Measurements from ENCODE around the gene RASSF10. TPM values are rescaled to one million over a fixed set of nuclear protein-coding genes. Genes with fewer than 3 reads are reported as not detected.
A peak's percentile ranks its signal among the peaks of the same experiment; 100 is the strongest.

RASSF10 gene
- not detected in 2 replicates for total RNA-seq (2014; rRNA removed; shearing (Covaris generic); ENCODE audit: low replicate concordance)

DNA sequence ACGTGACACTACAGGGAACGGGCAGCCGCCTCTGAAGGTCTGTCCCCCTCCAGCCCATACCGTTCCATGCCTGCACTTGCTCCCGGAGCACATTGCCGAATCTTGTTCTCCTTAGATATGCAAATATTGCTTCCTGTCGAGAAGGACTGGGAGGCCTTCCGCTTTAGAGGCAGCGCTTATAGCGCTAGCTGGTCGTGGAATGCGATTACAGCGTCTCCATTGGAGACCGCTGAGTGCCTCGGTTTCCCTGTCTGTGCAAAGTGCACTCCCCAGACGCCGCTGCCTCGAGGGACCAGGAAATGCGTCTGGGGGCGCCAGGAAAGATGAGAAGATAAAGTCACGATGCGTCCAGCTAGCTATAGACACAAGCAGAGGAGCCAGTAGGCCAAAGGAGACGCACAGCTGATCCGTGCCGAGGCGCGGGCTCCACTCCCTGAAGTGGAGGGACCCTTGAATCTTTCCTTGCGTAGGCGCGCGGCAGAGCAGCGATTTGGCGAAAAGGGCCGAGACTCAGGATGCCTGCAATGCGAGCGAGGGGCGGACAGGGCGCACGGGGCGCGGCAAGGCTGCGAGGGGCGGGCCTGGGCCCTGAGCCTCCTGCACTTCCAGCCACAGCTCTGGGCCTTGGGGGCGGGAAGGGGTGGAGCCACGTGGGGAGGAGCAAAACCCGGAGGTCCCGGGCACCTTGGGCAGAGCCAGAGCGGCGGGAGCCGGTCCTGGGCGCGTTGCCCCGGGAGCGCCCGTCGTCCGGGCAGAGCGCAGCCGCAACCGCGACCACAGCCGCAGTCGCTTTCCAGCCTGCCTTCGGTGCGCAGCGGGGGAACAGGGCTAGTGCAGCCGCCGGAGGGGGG, at the start of gene RASSF10:
Gene RASSF10, plus strand, starts transcription at position 692 of the 851 bp plus-strand sequence. CDS start 261 bp downstream, outside the sequence.
- Histone ChIP-seq H3K9me3 (no peaks in the 10 kb centered on the region), H3K4me3 (peak within 1 kb of the TSS; percentile 30), H3K36me3 (no peaks in the 10 kb centered on the region), H3K27me3 (peaks cover 57% of the 10 kb centered on the region)
- DNase-seq = peak; percentile 77

DNA sequence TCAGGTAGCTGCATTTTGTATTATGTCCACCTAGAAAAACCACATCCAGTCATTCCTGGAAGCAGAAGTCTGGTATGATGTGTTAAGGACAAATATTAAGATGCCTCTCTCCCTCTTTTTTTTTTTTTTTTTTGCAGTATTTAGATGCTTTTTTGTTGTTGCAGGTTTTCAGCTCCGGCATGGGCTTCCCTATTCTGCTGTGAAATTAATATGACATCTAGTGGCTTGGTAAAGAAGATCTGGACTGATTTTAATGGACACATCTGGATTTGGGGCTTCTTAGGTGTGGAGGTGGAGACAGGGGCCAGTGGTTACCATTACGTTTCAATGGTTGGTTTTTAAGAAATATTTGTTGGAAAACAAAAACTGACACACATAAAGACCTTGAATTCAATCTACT, 47.5 kb upstream of the RASSF10 start:
- H3K27me3 ChIP-seq = no peaks in the 10 kb centered on the region
- no peaks in the 10 kb centered on the region for H3K36me3 ChIP-seq
- no peak overlapping the region for H3K4me3 ChIP-seq
- H3K9me3 ChIP-seq = no peaks in the 10 kb centered on the region
- DNase-seq = no peak

DNA sequence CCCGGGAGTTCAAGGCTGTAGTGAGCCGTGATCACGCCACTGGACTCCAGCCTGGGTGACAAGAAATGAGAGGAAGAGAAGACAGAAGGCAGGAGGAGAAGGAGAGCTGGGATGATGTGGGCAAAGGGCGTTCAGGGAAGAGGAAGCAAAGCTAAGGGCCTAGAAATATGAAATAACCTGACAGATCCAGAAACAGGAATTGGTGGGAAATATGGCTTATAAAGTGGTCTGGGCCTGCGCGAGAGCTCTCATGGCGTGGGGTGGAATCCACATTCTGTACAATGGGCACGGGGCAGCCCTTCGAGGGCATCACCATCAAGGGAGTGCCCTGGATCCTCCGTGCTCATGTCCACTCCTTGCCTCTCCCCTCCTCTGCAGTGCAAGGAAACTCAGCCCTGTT, 46.8 kb upstream of the RASSF10 start:
- H3K4me3 ChIP-seq = no peak overlapping the region
- H3K36me3 ChIP-seq = no peaks in the 10 kb centered on the region
- H3K9me3 ChIP-seq = no peaks in the 10 kb centered on the region
- no peak for DNase-seq
- no peaks in the 10 kb centered on the region for H3K27me3 ChIP-seq

DNA sequence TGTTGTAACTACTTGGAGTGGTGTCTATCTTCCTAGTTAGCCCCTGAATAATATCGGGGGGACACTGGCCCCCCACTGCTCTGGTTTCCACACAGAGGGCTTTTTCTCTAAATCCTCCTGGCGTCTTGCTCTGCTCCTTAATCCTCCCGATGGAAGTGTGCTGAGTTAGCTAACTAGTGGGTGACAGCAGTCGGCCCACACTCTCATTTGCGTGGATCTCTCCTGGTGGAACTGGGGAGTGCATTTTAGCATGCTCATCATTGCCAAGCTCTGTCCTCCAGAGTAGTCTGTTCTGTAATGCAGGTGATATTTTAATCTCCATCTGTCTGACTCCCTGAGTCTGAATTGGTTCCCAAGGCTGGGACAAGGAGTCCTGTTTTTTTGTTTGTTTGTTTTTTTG, 46.1 kb upstream of the RASSF10 start:
- Histone ChIP-seq H3K27me3 (no peaks in the 10 kb centered on the region), H3K4me3 (no peak overlapping the region), H3K9me3 (no peaks in the 10 kb centered on the region), H3K36me3 (no peaks in the 10 kb centered on the region)
- DNase-seq = no peak

DNA sequence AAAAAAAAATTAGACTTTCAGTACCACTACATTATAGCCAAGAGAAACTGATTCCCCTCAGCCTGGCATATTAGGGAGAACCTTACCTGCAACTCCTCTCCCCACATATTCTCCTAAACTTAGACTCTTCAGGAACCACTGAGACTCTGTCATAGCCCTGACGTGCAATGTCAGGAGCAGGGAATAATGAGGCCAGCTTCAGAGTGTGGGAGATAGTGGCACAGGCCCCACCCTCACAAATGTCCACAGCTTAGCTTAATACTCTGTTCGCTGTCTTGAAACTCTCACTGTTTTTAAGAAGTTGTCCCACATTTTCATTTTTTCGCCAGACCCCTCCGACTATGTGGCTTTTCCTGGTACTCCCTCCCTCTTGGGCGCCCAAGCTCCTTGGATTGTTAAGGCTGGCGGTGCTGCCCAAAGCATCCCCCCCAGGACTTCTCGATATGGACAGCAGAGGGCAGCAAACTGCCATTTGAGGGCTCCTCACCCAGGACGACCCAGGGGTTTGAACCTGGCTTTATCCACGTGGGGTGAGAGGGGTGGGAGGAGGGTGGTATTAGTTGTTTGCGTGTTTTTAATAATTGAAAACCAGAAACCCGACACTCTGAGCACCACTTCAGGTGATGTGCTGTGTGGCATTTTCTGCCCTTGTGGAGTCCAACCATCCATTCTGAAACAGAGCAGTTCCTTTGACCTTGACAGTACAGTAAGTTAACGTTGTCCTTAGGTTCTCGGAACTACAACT, 45.2 kb upstream of the RASSF10 start:
- H3K9me3 ChIP-seq = no peaks in the 10 kb centered on the region
- H3K4me3 ChIP-seq = no peak overlapping the region
- H3K36me3 ChIP-seq = no peaks in the 10 kb centered on the region
- H3K27me3 ChIP-seq = no peaks in the 10 kb centered on the region
- peak; percentile 43 for DNase-seq

DNA sequence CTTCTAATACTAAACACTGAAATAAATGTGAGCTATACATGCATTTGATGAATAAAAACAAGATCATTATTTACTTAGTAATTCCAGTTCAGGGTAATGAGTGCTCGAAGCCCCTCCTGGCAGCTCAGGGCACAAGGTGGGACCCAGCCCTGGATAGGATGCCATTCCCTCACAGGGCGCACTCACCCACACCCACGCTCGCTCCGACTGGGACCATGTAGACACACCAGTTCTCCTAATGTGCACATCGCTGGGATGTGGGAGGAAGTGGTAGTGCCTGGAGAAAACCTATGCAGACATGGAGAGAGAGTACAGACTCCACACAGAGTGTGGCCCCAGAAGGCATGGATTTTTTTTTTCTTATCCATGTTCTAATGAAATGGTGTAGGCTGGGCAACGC, 44.5 kb upstream of the RASSF10 start:
- H3K9me3 ChIP-seq = no peaks in the 10 kb centered on the region
- no peaks in the 10 kb centered on the region for H3K36me3 ChIP-seq
- DNase-seq = no peak
- no peaks in the 10 kb centered on the region for H3K27me3 ChIP-seq
- no peak overlapping the region for H3K4me3 ChIP-seq

DNA sequence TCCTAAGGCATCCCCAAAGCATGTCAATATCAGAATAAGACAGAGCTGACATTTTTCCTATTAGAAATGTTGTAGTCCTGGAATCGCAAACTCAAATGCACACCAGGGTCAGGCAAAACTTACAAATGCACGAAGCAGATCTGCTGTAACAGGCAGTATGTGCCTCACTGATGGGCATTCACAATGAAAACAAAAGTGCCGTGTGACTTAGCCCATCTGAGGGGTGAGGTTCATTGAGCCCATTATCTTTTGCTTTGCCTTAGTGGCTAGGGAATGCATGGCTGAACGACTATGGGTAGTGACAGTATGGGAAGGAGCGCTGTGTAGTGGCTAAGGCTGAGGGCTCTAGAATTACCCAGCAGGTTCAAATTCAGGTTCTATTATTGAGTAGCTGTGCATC, 43.1 kb upstream of the RASSF10 start:
- no peaks in the 10 kb centered on the region for H3K36me3 ChIP-seq
- DNase-seq = no peak
- no peaks in the 10 kb centered on the region for H3K27me3 ChIP-seq
- no peak overlapping the region for H3K4me3 ChIP-seq
- no peaks in the 10 kb centered on the region for H3K9me3 ChIP-seq

DNA sequence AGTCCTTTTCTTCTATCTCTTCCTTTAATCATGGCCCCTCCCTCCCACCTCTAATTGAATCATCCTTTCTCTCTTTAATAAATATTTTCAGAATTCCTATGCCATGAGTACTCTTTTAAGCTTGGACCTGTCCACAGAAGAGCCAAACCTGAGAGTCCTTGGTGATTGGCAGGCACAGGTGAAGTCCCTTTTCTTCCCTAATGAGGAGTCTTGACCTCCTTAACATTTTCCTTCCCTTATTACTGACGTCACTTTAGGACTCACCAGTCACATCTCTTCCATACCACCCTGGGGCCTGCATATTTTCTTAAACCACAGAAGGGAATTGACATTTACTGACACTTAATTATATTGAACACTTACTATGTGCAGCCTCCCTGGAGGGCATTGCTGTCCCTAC, 41.0 kb upstream of the RASSF10 start:
- Histone ChIP-seq H3K27me3 (no peaks in the 10 kb centered on the region), H3K4me3 (no peak overlapping the region), H3K36me3 (no peaks in the 10 kb centered on the region), H3K9me3 (no peaks in the 10 kb centered on the region)
- no peak for DNase-seq

DNA sequence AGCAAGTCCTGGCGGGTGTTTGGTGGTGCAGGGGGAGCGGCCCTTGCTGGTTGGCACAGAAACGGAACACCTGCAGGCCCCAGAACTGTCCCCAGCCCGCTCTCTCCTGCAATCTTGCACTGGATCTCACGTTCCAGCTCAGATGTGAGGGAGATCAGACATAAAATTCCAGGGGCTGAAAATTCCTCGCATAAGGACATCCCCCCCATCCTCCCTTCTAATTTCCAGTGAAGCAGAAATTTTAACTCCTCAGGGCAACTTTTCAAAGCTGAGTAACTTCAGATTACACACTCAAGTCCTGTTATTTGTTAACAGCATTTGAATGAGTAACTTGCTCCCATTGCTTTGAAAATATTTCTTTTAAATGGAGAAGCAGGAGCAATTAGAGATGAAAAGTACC, 40.3 kb upstream of the RASSF10 start:
- Histone ChIP-seq H3K36me3 (no peaks in the 10 kb centered on the region), H3K9me3 (no peaks in the 10 kb centered on the region), H3K27me3 (no peaks in the 10 kb centered on the region), H3K4me3 (no peak overlapping the region)
- DNase-seq = no peak

DNA sequence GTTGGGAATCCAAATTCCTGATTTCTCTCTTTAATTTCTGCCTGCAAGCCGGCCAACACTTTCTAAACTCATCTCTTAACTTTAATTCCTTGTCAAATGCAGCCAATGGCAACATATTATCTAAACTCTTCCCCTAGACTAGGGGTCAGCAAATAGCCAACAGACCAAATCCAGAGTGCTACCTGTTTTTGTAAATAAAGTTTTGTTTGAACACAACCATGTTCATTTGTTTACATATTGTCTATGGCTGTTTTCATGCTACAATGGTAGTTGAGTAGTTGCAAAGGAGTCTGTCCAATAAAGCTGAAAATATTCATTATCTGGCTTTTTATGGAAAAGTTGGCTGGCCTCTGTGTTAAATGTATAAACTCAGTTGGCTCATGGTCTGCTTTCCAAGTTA, 37.2 kb upstream of the RASSF10 start:
- H3K36me3 ChIP-seq = no peaks in the 10 kb centered on the region
- peaks cover 2% of the 10 kb centered on the region; the same call in 1 of the 2 replicates for H3K27me3 ChIP-seq
- no peak overlapping the region for H3K4me3 ChIP-seq
- H3K9me3 ChIP-seq = no peaks in the 10 kb centered on the region
- no peak for DNase-seq

DNA sequence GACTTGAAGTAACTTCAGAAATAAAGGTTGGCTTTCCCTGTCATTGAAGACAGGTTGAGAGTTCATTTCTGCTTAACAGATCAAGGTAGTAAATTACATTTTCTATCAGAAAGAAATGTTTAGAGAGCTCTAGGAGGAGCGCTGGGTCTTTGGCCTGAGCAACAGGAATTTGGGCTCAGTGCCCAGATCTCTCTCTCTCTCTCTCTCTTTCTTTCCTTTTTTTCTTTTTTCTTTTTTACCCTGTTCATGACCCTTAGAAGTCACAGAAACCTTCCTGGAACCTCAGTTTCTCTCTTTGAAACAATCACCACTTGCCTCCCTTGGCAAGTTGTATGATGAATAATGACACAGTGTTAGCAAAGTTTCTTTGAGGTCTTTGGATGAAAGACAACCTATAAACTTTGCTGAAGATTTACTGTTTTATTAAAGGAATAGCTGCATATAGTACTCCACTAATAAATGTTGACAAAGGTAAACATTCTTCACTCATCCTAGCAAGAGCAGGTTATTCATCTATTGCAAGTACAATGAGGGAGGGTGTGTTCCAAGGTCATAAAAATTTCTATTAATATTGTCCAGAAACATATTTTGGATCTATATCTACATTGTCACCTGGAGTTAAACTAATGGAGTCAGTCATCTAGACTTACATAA, 35.5 kb upstream of the RASSF10 start:
- Histone ChIP-seq H3K36me3 (no peaks in the 10 kb centered on the region), H3K9me3 (no peaks in the 10 kb centered on the region), H3K27me3 (peaks cover 2% of the 10 kb centered on the region; the same call in 1 of the 2 replicates), H3K4me3 (no peak overlapping the region)
- no peak for DNase-seq

DNA sequence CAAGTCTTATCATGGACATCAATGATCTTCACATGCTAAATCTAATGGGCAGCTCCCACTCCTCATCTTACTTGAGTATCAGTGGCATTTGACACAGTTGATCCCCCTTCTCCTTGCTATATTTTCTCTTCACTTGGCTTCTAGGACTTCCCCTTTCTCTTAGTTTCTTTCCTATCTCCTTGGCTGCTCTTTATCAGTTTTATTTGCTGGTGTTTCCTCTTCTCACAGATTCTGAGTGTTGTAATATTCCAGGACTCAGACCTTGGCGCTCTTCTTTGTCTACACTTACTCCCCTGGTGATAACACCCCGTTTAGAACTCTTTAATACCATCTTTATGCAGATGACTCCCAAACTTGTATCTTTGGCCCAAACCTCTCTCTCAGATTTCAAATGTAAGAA, 33.9 kb upstream of the RASSF10 start:
- Histone ChIP-seq H3K27me3 (peaks cover 2% of the 10 kb centered on the region; the same call in 1 of the 2 replicates), H3K36me3 (no peaks in the 10 kb centered on the region), H3K9me3 (no peaks in the 10 kb centered on the region), H3K4me3 (no peak overlapping the region)
- no peak for DNase-seq

DNA sequence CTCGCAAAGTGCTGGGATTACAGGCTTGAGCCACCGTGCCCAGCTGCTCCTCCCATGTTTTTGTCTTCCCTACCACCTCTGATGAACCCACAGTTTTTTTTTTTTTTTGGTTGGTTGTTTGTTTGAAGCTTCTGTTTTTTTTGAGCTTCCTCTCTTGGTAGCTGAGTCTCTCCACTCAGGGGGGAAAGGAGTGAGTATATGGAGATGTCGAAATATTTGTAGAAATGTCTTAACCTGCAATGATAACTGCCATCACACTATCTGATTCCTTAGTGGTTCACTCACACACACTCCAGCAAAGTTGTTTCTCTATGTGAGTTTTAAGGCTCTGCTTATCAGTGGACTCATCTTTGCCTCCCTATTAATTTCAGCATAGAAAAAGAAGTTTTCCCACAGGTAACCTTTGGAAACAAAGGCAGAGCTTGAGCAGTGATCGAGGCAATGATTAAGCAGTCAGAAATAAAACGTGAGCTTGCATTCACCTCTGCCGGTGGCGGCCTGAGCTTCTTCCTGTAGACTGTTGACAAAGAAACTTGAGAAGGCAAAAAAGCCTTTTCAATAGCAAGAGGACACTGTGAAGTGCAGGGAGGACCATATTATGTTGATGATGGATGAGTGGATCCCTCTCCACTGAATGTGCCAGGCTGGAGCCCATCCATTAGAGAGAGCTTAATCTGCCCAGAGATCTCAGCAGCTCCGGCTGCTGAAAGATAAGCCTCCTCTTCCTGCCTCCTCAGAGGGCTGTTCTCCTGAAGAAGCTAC, 29.0 kb upstream of the RASSF10 start:
- Histone ChIP-seq H3K27me3 (no peaks in the 10 kb centered on the region), H3K4me3 (no peak overlapping the region), H3K9me3 (no peaks in the 10 kb centered on the region), H3K36me3 (no peaks in the 10 kb centered on the region)
- no peak for DNase-seq

DNA sequence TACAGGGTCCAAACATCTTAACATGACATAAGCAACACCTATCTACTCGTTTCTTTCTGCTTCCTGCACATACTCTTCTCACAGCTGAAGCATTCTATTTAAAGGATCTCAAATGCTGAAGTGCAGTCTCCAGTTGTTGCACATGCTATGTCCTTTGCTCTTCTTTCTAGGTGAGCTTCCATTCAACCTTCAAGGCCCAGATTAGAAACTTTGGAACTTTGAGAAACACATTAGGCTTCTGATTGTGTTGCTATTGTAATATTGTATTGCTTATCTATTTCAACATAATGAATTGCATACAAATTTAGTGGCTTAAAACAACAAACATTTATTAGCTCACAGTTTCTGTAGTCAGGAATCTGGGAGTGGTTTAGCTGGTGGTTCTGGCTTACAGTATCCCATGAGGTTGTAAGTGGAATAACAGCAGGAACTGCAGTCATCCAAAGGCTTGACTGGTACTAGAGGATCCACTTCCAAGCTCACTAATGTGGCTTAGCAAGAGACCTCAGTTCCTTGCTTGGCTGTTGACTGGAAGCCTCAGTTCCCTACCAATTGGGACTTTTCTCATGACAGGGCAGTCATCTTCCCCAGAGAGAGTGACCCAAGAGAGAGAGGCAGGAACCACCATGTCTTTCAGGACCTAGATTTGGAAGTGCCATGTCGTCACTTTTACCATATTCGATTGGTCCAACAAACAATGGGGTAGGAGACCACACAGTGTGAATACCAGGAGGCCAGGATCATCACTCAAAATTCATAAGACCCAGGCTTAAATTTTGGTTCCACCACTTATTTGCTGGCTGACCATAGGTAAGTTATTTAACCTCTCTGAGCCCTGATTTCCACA, 27.2 kb upstream of the RASSF10 start:
- Histone ChIP-seq H3K36me3 (no peaks in the 10 kb centered on the region), H3K9me3 (no peaks in the 10 kb centered on the region), H3K4me3 (no peak overlapping the region), H3K27me3 (no peaks in the 10 kb centered on the region)
- DNase-seq = no peak

DNA sequence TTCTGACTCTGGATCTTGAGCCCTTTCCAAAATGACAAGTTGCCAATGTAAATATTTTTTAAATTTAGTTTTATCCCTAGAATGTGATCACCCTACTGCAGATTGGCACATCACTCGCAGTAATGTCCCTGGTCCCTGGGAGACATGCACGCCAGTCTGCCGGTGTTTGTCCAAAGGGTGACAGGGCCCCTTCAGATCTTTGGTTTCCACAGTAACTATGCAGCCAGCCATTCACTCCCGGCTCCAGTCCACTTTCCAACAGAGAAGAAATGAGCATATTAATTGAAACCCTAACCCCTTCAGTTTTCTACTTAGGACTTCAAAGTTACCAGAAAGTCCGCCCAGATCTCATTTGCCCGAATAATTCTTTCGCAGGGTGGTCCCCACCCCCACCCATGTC, 25.8 kb upstream of the RASSF10 start:
- Histone ChIP-seq H3K9me3 (no peaks in the 10 kb centered on the region), H3K27me3 (no peaks in the 10 kb centered on the region), H3K4me3 (no peak overlapping the region), H3K36me3 (no peaks in the 10 kb centered on the region)
- no peak for DNase-seq

Data from MG63 (cell line).